ENCODE measurements around the gene KLHDC8A. TPM values are rescaled to one million over a fixed set of nuclear protein-coding genes. Genes with fewer than 3 reads are reported as not detected.
A peak's percentile ranks its signal among the peaks of the same experiment; 100 is the strongest.
"Not testable (repeated sequence)": the region's sequence is repeated elsewhere in the genome, so short reads cannot be mapped to it uniquely, and the experiment has no call there.

Gene KLHDC8A, protein sequence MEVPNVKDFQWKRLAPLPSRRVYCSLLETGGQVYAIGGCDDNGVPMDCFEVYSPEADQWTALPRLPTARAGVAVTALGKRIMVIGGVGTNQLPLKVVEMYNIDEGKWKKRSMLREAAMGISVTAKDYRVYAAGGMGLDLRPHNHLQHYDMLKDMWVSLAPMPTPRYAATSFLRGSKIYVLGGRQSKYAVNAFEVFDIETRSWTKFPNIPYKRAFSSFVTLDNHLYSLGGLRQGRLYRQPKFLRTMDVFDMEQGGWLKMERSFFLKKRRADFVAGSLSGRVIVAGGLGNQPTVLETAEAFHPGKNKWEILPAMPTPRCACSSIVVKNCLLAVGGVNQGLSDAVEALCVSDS
- total RNA-seq, result 0.27 TPM
- long read RNA-seq, result 0 reads

DNA sequence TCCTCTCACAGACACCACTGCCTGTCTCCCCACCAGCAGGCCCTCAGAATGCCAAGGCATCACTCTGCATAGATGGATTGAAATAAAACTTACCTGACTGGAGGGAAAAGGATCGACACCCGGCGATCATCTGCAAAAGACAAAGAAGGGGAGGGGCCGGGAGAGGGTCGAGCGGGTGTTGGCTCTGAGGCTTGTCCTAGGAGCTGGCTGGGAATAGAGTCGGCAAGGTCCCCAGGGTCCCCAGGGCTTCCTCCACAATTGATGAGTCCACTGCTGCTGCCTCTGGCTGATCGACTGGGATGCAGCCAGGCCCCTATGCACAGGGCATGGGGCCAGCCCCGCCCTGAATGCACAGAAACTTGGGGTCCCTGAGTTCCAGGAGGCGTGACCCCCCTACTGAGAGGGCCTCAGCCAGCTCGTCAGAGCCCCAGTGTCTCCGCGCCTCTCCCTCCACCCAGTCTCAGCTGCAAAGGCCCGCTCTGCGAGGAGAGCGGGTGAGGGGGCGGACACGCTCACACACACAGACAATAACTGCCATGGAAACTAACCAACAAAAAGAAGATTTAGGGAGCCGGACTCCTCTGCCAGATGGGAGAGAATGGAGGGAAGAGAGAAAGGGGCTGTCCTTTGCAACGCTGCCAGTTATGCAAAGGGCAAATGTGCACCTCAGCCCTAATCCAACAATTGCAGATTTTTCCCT, at the start of gene KLHDC8A:
Gene KLHDC8A (minus strand): TSS at position 483 of the 700 bp plus-strand sequence. CDS start 13,318 bp downstream, outside the sequence.
- no peak for TF ChIP-seq CTCF (IDR thresholded peaks at IDR 0.05; ENCODE audit: borderline replicate concordance)
- Histone ChIP-seq H3K27me3 (ENCODE audit: low read depth) (peaks cover 64% of the 10 kb centered on the region), H3K27ac (replicated peaks) (no peak within 1 kb of the TSS), H3K9me3 (replicated peaks) (no peaks in the 10 kb centered on the region), H3K36me3 (no peaks in the 10 kb centered on the region), H3K4me1 (peaks cover 6% of the 10 kb centered on the region), H3K4me3 (no peak within 1 kb of the TSS)
- DNase-seq, result no peak
- intact Hi-C loops (cut with micrococcal nuclease), result no loop called here

DNA sequence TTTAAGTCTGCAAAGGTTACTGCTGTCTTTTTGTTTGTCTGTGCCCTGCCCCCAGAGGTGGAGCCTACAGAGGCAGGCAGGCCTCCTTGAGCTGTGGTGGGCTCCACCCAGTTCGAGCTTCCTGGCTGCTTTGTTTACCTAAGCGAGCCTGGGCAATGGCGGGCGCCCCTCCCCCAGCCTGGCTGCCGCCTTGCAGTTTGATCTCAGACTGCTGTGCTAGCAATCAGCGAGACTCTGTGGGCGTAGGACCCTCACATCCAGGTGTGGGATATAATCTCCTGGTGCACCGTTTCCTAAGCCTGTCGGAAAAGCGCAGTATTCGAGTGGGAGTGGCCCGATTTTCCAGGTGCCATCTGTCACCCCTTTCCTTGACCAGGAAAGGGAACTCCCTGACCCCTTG, 49.5 kb upstream of the KLHDC8A start:
- H3K36me3 ChIP-seq; H3K27ac ChIP-seq (replicated peaks); intact Hi-C loops (cut with micrococcal nuclease): not testable (repeated sequence)

DNA sequence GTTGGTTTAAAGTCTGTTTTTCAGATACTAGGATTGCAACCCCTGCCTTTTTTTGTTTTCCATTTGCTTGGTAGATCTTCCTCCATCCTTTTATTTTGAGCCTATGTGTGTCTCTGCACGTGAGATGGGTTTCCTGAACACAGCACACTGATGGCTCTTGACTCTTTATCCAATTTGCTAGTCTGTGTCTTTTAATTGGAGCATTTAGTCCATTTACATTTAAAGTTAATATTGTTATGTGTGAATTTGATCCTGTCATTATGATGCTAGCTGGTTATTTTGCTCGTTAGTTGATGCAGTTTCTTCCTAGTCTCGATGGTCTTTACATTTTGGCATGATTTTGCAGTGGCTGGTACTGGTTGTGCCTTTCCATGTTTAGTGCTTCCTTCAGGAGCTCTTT, 47.8 kb upstream of the KLHDC8A start:
- H3K27ac ChIP-seq (replicated peaks); H3K4me3 ChIP-seq; DNase-seq; intact Hi-C loops (cut with micrococcal nuclease); H3K4me1 ChIP-seq; H3K9me3 ChIP-seq (replicated peaks); H3K36me3 ChIP-seq: not testable (repeated sequence)
- H3K27me3 ChIP-seq (ENCODE audit: low read depth), result peaks cover 17% of the 10 kb centered on the region

More for the DNA sequence above, 49.5 kb upstream of the KLHDC8A start:
- not testable (repeated sequence) for H3K4me3 ChIP-seq; H3K4me1 ChIP-seq; DNase-seq; H3K9me3 ChIP-seq (replicated peaks)
- H3K27me3 ChIP-seq (ENCODE audit: low read depth), result peaks cover 24% of the 10 kb centered on the region

GRCh38 chr1:205398586-205398985, 41.9 kb upstream of the KLHDC8A start:
- peaks cover 14% of the 10 kb centered on the region for H3K27me3 ChIP-seq (ENCODE audit: low read depth)
- no peaks in the 10 kb centered on the region for H3K9me3 ChIP-seq (replicated peaks)
- no peak overlapping the region for H3K27ac ChIP-seq (replicated peaks)
- no peaks in the 10 kb centered on the region for H3K36me3 ChIP-seq
- intact Hi-C loops (cut with micrococcal nuclease), result no loop called here
- TF ChIP-seq CTCF (IDR thresholded peaks at IDR 0.05; ENCODE audit: borderline replicate concordance), result no peak
- H3K4me3 ChIP-seq, result no peak overlapping the region
- no peaks in the 10 kb centered on the region for H3K4me1 ChIP-seq
- DNase-seq, result no peak

DNA sequence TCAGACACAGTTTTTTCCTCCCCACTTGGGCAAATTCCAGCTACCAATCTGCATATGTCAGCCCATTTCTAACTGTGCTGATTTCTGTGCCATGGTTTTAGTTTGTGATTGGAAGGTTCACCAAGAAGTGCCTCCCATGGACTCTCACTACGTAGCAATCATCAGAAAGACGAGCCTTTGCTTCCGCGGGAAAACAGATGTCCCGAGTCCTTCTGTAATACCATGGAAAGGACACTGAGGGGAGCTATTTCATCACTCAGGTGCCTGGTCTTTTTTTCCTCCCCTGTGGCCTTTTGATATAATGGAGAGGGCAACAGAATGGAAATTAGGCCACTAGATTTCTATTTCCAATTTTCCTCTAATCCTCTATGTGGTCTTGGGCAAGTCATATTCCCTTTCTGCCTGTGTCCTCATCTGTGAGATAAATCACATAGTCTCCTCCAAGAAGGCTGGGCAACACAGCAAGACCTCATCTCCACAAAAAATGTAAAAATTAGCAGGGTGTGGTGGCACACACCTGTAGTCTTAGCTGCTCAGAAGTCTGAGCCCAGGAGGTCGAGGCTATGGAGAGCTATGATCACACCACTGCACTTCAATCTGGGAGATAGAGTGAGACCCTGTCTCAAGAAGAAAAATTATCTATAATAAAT, 40.4 kb upstream of the KLHDC8A start:
- no peak overlapping the region for H3K27ac ChIP-seq (replicated peaks)
- no peaks in the 10 kb centered on the region for H3K36me3 ChIP-seq
- peak; percentile 87 for TF ChIP-seq CTCF (IDR thresholded peaks at IDR 0.05; ENCODE audit: borderline replicate concordance)
- no peaks in the 10 kb centered on the region for H3K4me1 ChIP-seq
- H3K9me3 ChIP-seq (replicated peaks), result no peaks in the 10 kb centered on the region
- intact Hi-C loops (cut with micrococcal nuclease), result loop anchor here (1.0 kb wide), 1 partner anchor 88 kb away; no protein-coding TSS in a partner anchor
- DNase-seq, result no peak
- peaks cover 29% of the 10 kb centered on the region for H3K27me3 ChIP-seq (ENCODE audit: low read depth)
- H3K4me3 ChIP-seq, result no peak overlapping the region

DNA sequence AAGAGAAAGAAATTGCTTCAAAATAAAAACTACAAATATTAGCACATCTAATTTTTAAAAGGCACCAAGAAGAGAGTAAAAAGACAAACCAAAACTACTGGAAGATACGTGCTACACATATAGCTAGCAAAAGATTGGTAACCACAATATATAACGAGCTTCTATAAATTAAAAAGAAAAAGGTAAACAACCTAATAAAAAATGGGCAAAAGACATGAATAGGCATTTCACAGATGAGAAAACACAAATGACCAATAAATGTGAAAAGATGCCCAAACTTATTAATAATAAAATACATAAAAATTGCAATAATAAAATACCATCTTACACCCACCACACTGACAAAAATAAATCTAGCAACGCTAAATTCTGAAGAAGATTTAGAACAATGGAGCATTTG, 38.9 kb upstream of the KLHDC8A start:
- Histone ChIP-seq H3K27ac (replicated peaks) (no peak overlapping the region), H3K4me1 (no peaks in the 10 kb centered on the region), H3K4me3 (no peak overlapping the region), H3K27me3 (ENCODE audit: low read depth) (peaks cover 43% of the 10 kb centered on the region), H3K36me3 (no peaks in the 10 kb centered on the region), H3K9me3 (replicated peaks) (no peaks in the 10 kb centered on the region)
- TF ChIP-seq CTCF (IDR thresholded peaks at IDR 0.05; ENCODE audit: borderline replicate concordance), result no peak
- DNase-seq, result no peak
- intact Hi-C loops (cut with micrococcal nuclease), result no loop called here

Data from left ventricle myocardium inferior (tissue), 1 donor.